GM21367 (cell line): ENCODE measurements around the gene UBE4B.

Experiments
- ATAC-seq: cut with Tn5 transposase; IDR thresholded peaks from one replicate; pipeline ENCODE4 v1.9.1; 2021; ENCODE audit not compliant: unreplicated experiment

UBE4B gene

GRCh38 chr1:10108948-10109708 is 76.4 kb downstream of the UBE4B start:
- no peak for ATAC-seq

GRCh38 chr1:10113501-10113900 is 80.7 kb downstream of the UBE4B start:
- ATAC-seq: no peak

- no peak for ATAC-seq
Observed at GRCh38 chr1:10114746-10115145, 82.0 kb downstream of the UBE4B start.

GRCh38 chr1:10117132-10117531 is 84.4 kb downstream of the UBE4B start:
- ATAC-seq: no peak

GRCh38 chr1:10117865-10118264 is 85.1 kb downstream of the UBE4B start:
- ATAC-seq: no peak

GRCh38 chr1:10121688-10122087 is 88.9 kb downstream of the UBE4B start:
- no peak for ATAC-seq

- no peak for ATAC-seq
Observed at GRCh38 chr1:10122926-10123325, 90.2 kb downstream of the UBE4B start.

GRCh38 chr1:10128101-10128765 is 95.5 kb downstream of the UBE4B start:
- ATAC-seq: no peak

GRCh38 chr1:10132316-10132715 is 99.6 kb downstream of the UBE4B start:
- ATAC-seq: no peak

- no peak for ATAC-seq
Observed at GRCh38 chr1:10132852-10133251, 100.1 kb downstream of the UBE4B start.

- no peak for ATAC-seq
Observed at GRCh38 chr1:10140981-10141380, 108.2 kb downstream of the UBE4B start.

GRCh38 chr1:10143961-10144485 is 111.3 kb downstream of the UBE4B start:
- ATAC-seq: no peak

GRCh38 chr1:10146391-10146790 is 113.6 kb downstream of the UBE4B start:
- ATAC-seq: no peak

- no peak for ATAC-seq
Observed at GRCh38 chr1:10149231-10149630, 116.5 kb downstream of the UBE4B start.

GRCh38 chr1:10152709-10153284 is 120.0 kb downstream of the UBE4B start:
- no peak for ATAC-seq

GRCh38 chr1:10155087-10155712 is 122.4 kb downstream of the UBE4B start:
- ATAC-seq: no peak

GRCh38 chr1:10160173-10160572 is 127.4 kb downstream of the UBE4B start:
- no peak for ATAC-seq

GRCh38 chr1:10160907-10161490 is 128.2 kb downstream of the UBE4B start:
- ATAC-seq: no peak

GRCh38 chr1:10161541-10162290 is 129.0 kb downstream of the UBE4B start:
- no peak for ATAC-seq

- no peak for ATAC-seq
Observed at GRCh38 chr1:10168912-10169514, 136.3 kb downstream of the UBE4B start.
